IPS-15b (cell line): ENCODE data around the gene COBL.

ENCODE experiments used
- H3K27me3 ChIP-seq: one replicate; pipeline ENCODE4 v1.6.1; 2013; ENCODE audit warnings: low read length; ENCODE audit not compliant: control insufficient read depth, insufficient read depth
- H3K36me3 ChIP-seq: one replicate; pipeline ENCODE4 v1.6.1; 2013; ENCODE audit warnings: low read length; ENCODE audit not compliant: control insufficient read depth, insufficient read depth
- H3K4me1 ChIP-seq: one replicate; pipeline ENCODE4 v1.6.1; 2013; ENCODE audit warnings: mild to moderate bottlenecking, low read length; ENCODE audit not compliant: control insufficient read depth, insufficient read depth
- H3K4me3 ChIP-seq: one replicate; pipeline ENCODE4 v1.5.1; 2013; ENCODE audit warnings: low read depth, low read length
- H3K9ac ChIP-seq: one replicate; pipeline ENCODE4 v1.6.1; 2013; ENCODE audit warnings: low read depth, mild to moderate bottlenecking, low read length
- H3K9me3 ChIP-seq: one replicate; pipeline ENCODE4 v1.6.1; 2013; ENCODE audit warnings: mild to moderate bottlenecking, low read length; ENCODE audit not compliant: control insufficient read depth, insufficient read depth

COBL gene

DNA sequence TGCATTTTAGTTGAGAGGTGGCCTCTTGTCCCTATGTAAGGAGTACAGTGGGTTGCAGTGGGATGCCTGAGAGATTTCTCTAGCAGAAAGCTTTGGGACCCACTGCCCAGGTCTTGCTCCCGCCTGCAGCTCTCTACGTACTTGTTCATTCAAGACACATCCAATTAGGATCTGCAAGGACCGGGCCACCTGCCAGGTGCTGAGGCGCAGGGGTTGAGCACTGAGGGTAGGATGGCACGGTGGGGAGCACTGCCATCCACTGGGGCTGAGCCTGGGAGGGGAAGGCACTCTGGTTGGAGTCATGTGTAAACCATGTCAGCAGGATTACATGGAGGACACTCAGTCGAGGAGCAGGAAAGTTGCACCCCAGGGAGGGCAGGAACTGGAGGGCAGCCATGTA lies 342.8 kb downstream of the COBL start:
- H3K9ac ChIP-seq: no peak overlapping the region
- no peaks in the 10 kb centered on the region for H3K27me3 ChIP-seq
- H3K36me3 ChIP-seq: no peaks in the 10 kb centered on the region

DNA sequence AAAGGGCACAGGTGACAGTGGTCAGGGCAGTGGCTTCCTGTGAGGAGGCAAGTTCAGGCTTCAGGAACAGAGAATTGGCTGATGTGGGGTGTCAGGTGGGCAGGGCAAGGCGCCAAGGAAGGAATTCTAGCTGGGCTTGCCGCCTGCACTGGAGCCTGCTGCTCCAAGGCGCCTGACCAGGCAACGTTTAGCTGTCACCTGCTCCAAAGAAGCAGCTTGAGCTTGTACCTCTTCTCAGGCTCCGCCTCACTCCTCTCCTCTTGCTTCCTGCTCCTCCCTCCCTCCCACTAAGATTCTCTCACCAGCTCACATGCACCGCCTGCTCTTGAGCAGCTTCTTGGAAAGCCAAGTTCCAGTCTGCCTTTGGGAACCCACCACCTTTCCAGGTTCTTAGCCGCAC lies 346.5 kb downstream of the COBL start:
- Histone ChIP-seq H3K9ac (no peak overlapping the region), H3K27me3 (no peaks in the 10 kb centered on the region), H3K36me3 (no peaks in the 10 kb centered on the region), H3K9me3 (peaks cover 6% of the 10 kb centered on the region), H3K4me3 (no peak overlapping the region), H3K4me1 (no peaks in the 10 kb centered on the region)

More for the DNA sequence above, 342.8 kb downstream of the COBL start:
- Histone ChIP-seq H3K4me3 (no peak overlapping the region), H3K9me3 (no peaks in the 10 kb centered on the region), H3K4me1 (no peaks in the 10 kb centered on the region)
